Measurements from ENCODE around the gene FGF3. TPM values are rescaled to one million over a fixed set of nuclear protein-coding genes. Genes with fewer than 3 reads are reported as not detected.

The FGF3 gene
- total and polyA plus RNA-seq, 4 donors: not detected

DNA sequence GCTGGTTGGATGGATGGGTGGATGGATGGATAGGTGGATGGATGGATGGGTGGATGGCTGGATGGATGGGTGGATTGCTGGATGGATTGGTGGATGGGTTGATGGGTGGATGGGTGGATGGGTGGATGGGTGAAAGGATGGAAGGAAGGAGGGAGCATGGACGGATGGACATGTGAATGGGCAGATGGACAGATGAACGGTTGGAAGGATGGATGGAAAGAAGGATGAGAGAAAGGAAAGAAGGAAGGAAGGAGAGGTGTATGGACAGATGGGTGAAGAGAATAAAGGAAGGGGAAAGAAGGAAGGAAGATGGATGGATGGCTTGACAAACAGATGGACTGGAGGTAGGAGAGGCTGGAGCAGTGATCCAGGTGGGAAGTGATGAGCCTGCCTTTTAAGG lies 5.4 kb downstream of the FGF3 start:
- H3K4me3 ChIP-seq: no peak overlapping the region
- WGBS, 2 donors: 80 to 96% methylated on average over 2 of the region's 2 CpGs
- peaks cover 0 to 4% (median 0%) of the 10 kb centered on the region in 4 donors for H3K9me3 ChIP-seq (ENCODE audit: control insufficient read depth in 4 of 4, insufficient read depth in 3 of 4, low read length in 3 of 4)
- no peak for TF ChIP-seq CTCF (IDR thresholded peaks at IDR 0.05; ENCODE audit: control extremely low read depth, extremely low read depth)
- DNase-seq: no peak
- H3K36me3 ChIP-seq (ENCODE audit: control insufficient read depth in 4 of 4, insufficient read depth in 4 of 4, low read length in 4 of 4): no peaks in the 10 kb centered on the region
- no peak overlapping the region for H3K9ac ChIP-seq (ENCODE audit: insufficient read depth in 1 of 2, low read length in 2 of 2)
- no peak overlapping the region for H3K27ac ChIP-seq (ENCODE audit: low read depth in 1 of 2, low read length in 1 of 2)
- no peak for ATAC-seq (ENCODE audit: insufficient read depth, low FRiP score)
- no peaks in the 10 kb centered on the region for H3K4me1 ChIP-seq (ENCODE audit: control insufficient read depth in 5 of 5, insufficient read depth in 5 of 5, low read length in 5 of 5)
- peaks cover 9 to 38% (median 34%) of the 10 kb centered on the region in 3 donors for H3K27me3 ChIP-seq (ENCODE audit: control insufficient read depth in 3 of 3, insufficient read depth in 3 of 3, low read length in 2 of 3)

- DNase-seq: no peak
- Histone ChIP-seq H3K27me3 (ENCODE audit: control insufficient read depth in 3 of 3, insufficient read depth in 3 of 3, low read length in 2 of 3) (peaks cover 9 to 39% (median 30%) of the 10 kb centered on the region in 3 donors), H3K9ac (ENCODE audit: insufficient read depth in 1 of 2, low read length in 2 of 2) (no peak overlapping the region), H3K36me3 (ENCODE audit: control insufficient read depth in 4 of 4, insufficient read depth in 4 of 4, low read length in 4 of 4) (no peaks in the 10 kb centered on the region), H3K4me1 (ENCODE audit: control insufficient read depth in 5 of 5, insufficient read depth in 5 of 5, low read length in 5 of 5) (peaks cover 0 to 2% (median 0%) of the 10 kb centered on the region in 5 donors), H3K9me3 (ENCODE audit: control insufficient read depth in 4 of 4, insufficient read depth in 3 of 4, low read length in 3 of 4) (peaks cover 0 to 9% (median 0%) of the 10 kb centered on the region in 4 donors), H3K27ac (ENCODE audit: low read depth in 1 of 2, low read length in 1 of 2) (no peak overlapping the region), H3K4me3 (no peak overlapping the region)
- no peak for ATAC-seq (ENCODE audit: insufficient read depth, low FRiP score)
- 78 to 85% methylated on average over 10 of the region's 10 CpGs for WGBS, 2 donors
- no peak for TF ChIP-seq CTCF (IDR thresholded peaks at IDR 0.05; ENCODE audit: control extremely low read depth, extremely low read depth)
Observed at GRCh38 chr11:69812946-69813345, 6.3 kb downstream of the FGF3 start.

DNA sequence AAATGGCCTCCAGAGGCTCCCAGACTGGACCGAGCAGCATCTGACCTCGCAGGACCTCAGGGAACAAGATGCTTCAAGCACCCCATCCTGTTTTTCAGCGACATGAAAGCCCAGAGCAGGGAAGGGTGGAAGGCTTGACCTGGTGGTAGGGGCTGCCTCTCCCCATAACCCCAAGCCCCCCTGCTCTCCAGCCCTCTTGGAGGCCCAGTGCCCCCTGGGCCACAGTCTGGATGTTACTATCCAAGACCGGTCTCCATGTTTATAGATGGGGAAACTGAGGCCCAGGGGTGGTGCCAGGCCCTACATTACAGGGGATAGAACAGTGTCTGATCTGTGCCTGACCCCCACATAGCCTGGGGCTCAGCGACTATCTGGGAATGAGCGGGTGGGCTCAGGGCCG lies 7.0 kb downstream of the FGF3 start:
- no peak for ATAC-seq (ENCODE audit: insufficient read depth, low FRiP score)
- Histone ChIP-seq H3K9ac (ENCODE audit: insufficient read depth in 1 of 2, low read length in 2 of 2) (no peak overlapping the region), H3K4me3 (no peak overlapping the region), H3K9me3 (ENCODE audit: control insufficient read depth in 4 of 4, insufficient read depth in 3 of 4, low read length in 3 of 4) (peaks cover 0 to 11% (median 0%) of the 10 kb centered on the region in 4 donors), H3K36me3 (ENCODE audit: control insufficient read depth in 4 of 4, insufficient read depth in 4 of 4, low read length in 4 of 4) (no peaks in the 10 kb centered on the region), H3K4me1 (ENCODE audit: control insufficient read depth in 5 of 5, insufficient read depth in 5 of 5, low read length in 5 of 5) (peaks cover 0 to 2% (median 0%) of the 10 kb centered on the region in 5 donors), H3K27ac (ENCODE audit: low read depth in 1 of 2, low read length in 1 of 2) (no peak overlapping the region), H3K27me3 (ENCODE audit: control insufficient read depth in 3 of 3, insufficient read depth in 3 of 3, low read length in 2 of 3) (peaks cover 9 to 38% (median 23%) of the 10 kb centered on the region in 3 donors)
- no peak for DNase-seq
- 81 to 84% methylated on average over 7 of the region's 7 CpGs for WGBS, 2 donors
- TF ChIP-seq CTCF (IDR thresholded peaks at IDR 0.05; ENCODE audit: control extremely low read depth, extremely low read depth): no peak

DNA sequence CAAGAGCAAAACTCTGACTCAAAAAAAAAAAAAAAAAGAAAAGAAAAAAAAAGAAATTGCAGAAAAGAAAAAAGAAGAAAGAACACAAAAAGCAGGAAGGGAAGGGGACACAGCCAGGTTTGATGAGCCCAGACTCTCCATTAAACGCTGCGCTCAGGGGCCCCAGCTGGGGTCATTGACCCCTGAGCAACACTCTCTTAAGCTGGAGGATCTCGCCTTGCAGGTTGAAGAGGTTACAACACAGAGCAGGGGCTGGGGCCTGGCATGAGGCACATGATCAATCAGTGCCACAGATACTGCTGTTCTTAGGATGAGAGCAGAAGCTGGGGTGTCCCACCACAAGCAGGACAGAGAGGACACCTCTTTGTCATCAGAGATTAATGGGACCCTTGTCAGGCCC lies 7.8 kb downstream of the FGF3 start:
- no peak for TF ChIP-seq CTCF (IDR thresholded peaks at IDR 0.05; ENCODE audit: control extremely low read depth, extremely low read depth)
- Histone ChIP-seq H3K9me3 (ENCODE audit: control insufficient read depth in 4 of 4, insufficient read depth in 3 of 4, low read length in 3 of 4) (peaks cover 0 to 11% (median 0%) of the 10 kb centered on the region in 4 donors), H3K9ac (ENCODE audit: insufficient read depth in 1 of 2, low read length in 2 of 2) (no peak overlapping the region), H3K4me3 (no peak overlapping the region), H3K27ac (ENCODE audit: low read depth in 1 of 2, low read length in 1 of 2) (no peak overlapping the region), H3K27me3 (ENCODE audit: control insufficient read depth in 3 of 3, insufficient read depth in 3 of 3, low read length in 2 of 3) (peaks cover 5 to 30% (median 17%) of the 10 kb centered on the region in 3 donors), H3K4me1 (ENCODE audit: control insufficient read depth in 5 of 5, insufficient read depth in 5 of 5, low read length in 5 of 5) (peaks cover 0 to 2% (median 0%) of the 10 kb centered on the region in 5 donors), H3K36me3 (ENCODE audit: control insufficient read depth in 4 of 4, insufficient read depth in 4 of 4, low read length in 4 of 4) (no peaks in the 10 kb centered on the region)
- ATAC-seq (ENCODE audit: insufficient read depth, low FRiP score) (no peak), DNase-seq (no peak)
- 31 to 61% methylated on average over 3 of the region's 3 CpGs for WGBS, 2 donors
